ENCODE measurements around the gene CCDC40.

GRCh38 chr17:80145076-80146075 lies 108.9 kb downstream of the CCDC40 start:
- no peak for TF ChIP-seq RAD21 (IDR thresholded peaks at IDR 0.05; ENCODE audit: insufficient read depth, low read depth, low read length)
- no peak for TF ChIP-seq RCOR1 (conservative IDR thresholded peaks at IDR 0.05; ENCODE audit: low read depth, low read length)
- no peak for TF ChIP-seq TCF12 (IDR thresholded peaks at IDR 0.05; ENCODE audit: low read depth, low read length)
- no peak for TF ChIP-seq CTCF (IDR thresholded peaks at IDR 0.05 in 2 of 3, conservative IDR thresholded peaks at IDR 0.05 in 1 of 3; ENCODE audit: control insufficient read depth in 2 of 3, extremely low read depth in 1 of 3, insufficient read depth in 1 of 3, low read depth in 3 of 3, low read length in 3 of 3)
- TF ChIP-seq ZBTB11 (CRISPR knock-in tag; IDR thresholded peaks at IDR 0.05), result no peak
- no peak for TF ChIP-seq STAT1 (conservative IDR thresholded peaks at IDR 0.05)
- no peak for TF ChIP-seq CEBPB (IDR thresholded peaks at IDR 0.05; ENCODE audit: borderline replicate concordance in 1 of 2, low read depth in 2 of 2, low read length in 2 of 2)
- no peak for TF ChIP-seq LARP7 (IDR thresholded peaks at IDR 0.05)
- no peak for TF ChIP-seq CHD4 (IDR thresholded peaks at IDR 0.05)
